ENCODE results near the gene MRGPRD.
"Not testable (repeated sequence)": the region's sequence is repeated elsewhere in the genome, so short reads cannot be mapped to it uniquely, and the experiment has no call there.

MRGPRD gene

GRCh38 chr11:68992743-68993255, 12.0 kb upstream of the MRGPRD start:
- DNase-seq = no peak

GRCh38 chr11:68990995-68991780, 10.4 kb upstream of the MRGPRD start:
- no peak for DNase-seq

DNA sequence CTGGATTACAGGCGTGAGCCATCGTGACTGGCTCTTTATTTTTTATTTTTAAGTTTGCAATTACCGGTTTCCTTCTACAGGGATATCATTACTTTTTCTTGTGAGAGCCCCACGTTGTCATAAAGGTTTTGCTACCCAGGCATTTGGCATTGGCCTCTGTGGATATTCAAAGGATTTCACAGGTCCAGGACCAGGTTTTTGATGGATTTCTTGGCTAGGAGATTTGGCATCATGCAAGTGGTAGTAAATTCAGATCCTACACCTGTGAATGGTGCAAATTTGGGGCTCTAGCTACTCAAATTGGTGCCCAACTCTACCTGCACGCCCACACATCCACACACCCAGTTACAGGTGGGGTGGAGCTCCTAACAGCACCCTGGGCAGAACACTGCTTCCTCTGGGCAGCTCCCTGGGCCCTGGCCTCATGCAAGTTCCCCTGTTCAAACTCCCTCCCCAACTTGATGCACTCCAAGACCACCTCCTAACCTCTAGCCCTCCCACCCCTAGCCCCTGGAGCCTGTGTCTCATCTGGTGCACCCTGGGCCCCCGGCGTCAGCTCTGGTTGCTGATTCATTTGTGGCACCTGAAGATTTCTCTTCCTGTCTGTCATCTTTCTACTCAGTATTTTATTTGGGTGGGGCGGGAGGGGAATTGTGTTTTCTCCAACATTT, 9.3 kb upstream of the MRGPRD start:
- no peak for DNase-seq

GRCh38 chr11:68988491-68988890, 7.7 kb upstream of the MRGPRD start:
- no peak for DNase-seq

DNA sequence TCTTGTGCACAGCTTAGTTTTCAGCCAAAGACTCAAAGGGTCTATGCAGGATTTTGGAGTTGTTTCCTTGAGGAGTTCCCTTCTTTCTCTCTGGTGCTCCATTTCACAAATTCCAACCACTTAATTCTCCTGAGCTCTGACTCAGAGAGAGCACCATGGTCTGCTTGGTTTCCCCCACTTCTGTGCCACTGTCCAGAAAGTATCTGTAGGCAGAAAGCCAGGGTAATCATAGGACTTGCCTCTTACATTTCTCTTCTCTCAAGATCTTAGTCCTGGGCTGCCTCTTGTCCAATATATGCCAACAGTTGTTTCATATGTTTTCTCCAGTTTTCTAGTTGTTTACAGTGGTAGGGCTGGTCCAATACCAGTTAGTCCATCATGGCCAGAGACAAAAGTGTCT, 6.4 kb upstream of the MRGPRD start:
- DNase-seq = no peak

DNA sequence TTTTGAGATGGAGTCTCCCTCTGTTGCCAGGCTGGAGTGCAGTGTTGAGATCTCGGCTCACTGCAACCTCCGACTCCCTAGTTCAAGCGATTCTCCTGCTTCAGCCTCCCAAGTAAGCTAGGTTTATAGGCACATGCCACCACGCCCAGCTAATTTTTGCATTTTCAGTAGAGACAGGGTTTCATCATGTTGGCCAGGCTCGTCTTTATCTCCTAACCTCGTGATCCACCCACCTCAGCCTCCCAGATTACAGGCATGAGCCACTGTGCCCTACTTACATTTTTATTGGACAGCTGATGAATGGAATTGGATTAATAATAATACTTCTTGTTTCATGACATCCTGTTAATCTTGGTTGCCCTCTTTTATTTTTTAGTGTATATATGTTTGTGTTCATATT, 3.0 kb upstream of the MRGPRD start:
- no peak for DNase-seq

DNA sequence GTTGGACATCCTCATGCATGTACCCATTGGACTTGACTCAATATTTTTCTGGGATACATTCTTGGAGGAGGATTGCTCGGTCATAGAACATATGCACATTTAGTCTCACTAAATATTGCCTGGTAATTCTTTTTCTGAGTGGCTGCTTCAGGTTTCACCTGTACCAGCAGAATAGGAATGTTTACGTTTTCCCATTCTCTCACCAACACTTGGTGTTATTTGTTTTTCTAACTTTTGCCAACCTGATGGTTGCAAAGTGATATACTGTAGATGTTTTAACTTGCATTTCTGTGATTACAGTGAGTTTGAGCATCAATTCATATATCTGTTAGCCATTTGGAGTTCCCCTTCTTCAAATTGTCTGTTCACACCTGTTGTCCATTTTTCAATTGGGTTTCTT, 1.3 kb upstream of the MRGPRD start:
- no peak for DNase-seq

DNA sequence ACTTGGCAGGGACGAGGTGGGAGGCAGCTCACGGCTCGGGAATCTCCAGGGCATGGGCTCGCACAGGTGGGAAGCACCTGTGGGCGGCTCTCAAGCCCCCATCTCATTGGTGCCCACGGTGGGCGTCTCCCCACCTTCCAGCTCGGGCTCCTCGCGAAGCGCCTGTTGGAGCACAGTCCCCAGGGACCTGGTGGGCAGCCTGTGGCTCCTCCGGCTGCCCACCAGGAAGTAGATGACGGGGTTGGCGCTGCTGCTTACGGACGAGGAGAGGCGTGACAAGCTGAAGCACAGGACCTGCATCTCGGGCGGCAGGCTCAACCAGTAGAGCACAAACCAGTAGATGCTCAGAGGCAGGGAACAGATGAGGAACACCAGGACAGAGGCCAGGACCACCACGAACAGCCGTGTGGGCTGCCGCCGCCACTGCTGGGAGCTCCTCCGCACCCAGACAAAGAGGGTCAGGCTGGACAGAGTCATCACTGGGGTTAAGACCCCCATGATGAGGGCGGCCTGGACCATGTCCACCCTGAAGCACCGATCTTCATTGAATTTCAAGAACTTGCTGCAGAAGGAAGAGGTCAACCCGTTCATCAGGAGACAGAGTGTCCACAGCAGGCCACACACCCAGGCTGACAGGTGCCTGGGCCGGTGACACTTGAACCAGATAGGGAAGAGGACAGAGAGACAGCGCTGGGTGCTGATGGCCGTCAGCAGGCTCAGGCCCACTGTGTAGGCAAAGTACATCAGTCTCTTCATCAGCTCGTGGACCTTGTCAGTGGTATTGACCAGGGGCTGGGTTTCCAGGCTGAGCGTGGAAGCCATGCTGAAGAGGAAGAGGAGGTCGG, 633 bp downstream of the MRGPRD start:
- DNase-seq = no peak

- no peak for DNase-seq
Observed at GRCh38 chr11:68978931-68979594, 1.7 kb downstream of the MRGPRD start.

DNA sequence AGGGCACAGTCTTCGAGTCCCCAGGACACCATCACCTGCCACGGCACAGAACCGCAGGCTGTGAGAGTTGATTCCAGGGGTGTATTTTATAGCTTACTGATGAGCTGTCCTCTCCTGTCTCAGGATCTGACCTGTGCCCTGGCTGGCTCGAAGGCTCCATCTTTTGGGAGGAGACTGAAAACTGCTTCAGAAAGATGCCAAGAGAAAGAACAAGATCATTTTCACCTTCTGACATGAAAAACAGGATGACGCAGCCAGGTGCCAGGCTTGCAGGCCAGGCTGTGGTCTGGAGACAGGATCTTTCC, 2.2 kb downstream of the MRGPRD start:
- DNase-seq = no peak

DNA sequence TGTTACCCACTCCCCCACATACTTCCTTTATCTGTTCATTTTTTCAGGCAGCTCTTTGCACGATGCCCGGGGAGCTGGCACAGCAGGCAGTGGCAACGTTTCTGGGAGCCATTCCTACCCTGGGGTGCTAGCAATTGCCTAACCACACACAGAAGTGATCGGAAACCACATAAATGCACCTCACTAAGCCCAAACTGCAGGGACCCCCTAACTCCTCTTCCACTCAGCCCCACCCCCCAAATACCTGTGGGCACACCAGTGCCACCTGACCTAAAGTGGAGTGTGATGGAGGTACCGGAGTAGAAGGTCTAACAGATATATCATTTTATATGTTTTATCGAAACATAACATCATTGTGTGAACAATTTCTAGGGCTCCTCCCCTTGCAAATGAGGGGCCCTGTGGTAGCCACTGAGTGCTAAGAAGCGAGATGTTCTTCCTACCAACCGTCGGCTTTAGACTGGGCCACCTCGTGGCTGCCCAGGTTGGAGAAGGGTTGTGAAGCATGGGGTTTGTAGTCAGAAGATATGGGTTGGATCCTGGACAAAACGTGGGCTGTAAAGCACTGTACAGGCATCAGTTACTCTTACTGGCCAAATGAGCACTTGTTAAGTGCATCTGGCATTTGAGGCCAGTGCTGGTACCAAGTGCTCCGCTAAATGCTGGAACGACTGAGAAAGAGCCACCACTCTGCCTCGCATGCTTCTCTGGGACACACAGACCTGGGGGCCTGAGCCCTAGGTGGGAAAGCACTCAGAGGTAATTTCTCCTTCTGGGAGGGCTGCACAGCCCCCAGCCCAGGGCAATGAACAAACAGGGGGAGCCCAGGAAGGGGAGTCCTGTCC, 2.8 kb downstream of the MRGPRD start:
- no peak for DNase-seq

- no peak for DNase-seq
Observed at GRCh38 chr11:68976563-68976962, 4.2 kb downstream of the MRGPRD start.

- no peak for DNase-seq
Observed at GRCh38 chr11:68976095-68976494, 4.7 kb downstream of the MRGPRD start.

DNA sequence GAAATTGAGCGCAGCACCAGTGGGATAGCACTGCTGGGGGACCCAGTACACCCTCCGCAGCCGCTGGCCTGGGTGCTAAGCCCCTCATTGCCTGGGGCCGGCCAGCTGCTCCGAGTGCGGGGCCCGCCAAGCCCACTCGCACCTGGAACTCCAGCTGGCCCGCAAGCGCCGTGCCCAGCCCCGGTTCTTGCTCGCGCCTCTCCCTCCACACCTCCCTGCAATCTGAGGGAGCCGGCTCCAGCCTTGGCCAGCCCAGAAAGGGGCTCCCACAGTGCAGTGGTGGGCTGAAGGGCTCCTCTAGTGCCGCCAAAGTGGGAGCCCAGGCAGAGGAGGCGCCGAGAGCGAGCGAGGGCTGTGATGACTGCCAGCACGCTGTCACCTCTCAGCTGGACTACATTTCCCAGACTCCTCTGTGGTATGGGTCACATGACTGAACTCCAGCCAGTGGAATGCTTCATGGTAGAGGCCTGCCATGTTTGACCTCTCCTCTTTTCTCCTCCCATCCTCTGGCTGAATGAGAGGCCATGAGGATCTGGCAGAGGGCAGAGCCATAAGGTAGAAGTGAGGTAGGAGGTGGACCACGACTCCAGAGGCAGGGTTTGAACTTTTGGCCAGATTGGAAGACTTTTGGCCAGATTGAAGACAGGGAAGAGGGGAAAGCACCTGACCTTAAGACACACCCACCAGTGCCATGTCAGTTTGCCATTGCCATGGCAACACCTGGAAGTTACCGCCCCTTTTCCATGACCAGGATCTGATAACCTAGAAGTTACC, 6.2 kb downstream of the MRGPRD start:
- no peak for DNase-seq

DNA sequence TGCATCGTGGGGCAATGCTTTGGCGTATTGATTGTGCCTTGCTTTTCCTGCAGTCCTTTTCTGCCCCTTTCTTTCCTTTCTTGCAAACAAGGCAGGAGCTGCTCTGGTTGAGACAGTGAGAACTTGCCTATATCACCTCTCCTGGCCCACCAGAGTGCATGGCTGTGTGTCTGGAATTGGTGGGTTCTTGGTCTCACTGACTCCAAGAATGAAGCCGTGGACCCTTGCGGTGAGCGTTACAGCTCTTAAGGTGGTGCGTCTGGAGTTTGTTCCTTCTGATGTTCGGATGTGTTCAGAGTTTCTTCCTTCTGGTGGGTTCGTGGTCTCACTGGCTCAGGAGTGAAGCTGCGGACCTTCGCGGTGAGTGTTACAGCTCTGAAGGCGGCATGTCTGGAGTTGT, 7.1 kb downstream of the MRGPRD start:
- not testable (repeated sequence) for DNase-seq

DNA sequence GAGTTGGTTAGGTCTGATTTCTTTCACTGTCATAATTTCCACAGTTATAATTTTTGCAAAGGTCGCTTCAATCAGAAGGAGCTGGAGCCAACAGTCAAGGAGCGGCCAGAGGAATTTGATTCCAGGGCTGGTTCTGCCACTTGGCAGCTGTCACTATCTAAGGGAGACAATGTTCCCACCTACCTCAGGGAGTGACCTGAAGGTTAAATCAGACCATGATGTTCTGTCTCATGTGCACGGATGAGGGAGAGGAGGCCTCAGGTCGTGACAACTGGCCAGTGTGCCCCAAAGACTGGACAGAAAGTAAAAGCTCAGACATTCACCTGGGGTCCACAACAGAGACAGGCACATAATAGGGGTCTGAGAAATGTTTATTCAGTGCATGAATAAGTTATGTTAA, 7.6 kb downstream of the MRGPRD start:
- no peak for DNase-seq

- DNase-seq = no peak
Observed at GRCh38 chr11:68970921-68971636, 9.7 kb downstream of the MRGPRD start.

DNA sequence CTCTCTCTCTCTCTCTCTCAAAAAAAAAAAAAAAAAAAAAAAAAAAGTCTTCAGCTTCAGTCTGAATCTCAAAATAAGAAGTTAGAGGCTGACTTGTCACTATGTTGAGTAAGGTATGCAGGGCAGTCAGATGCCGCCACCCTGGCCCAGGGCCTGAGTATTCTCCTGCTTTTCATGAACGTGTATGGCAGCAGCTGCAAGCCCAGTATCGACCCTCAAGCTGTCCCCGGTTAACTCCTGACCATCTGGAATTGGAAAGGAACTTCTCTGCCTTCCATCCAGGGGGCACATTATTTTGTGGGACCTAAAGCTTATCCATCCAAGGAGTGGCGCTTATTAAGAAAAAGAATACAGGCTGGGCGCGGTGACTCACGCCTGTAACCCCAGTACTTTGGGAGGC, 11.4 kb downstream of the MRGPRD start:
- no peak for DNase-seq

- DNase-seq = no peak
Observed at GRCh38 chr11:68968306-68969250, 12.2 kb downstream of the MRGPRD start.
